ENCODE results near the gene PDCD2L.
A peak's percentile ranks its signal among the peaks of the same experiment; 100 is the strongest.
"Not testable (repeated sequence)": the region's sequence is repeated elsewhere in the genome, so short reads cannot be mapped to it uniquely, and the experiment has no call there.

PDCD2L gene

GRCh38 chr19:34404109-34404909 is at the start of gene PDCD2L:
TSS of gene PDCD2L (plus strand) at chr19:34404399. CDS start at chr19:34404431, 32 bp downstream.
- peak; percentile 88 for DNase-seq (ENCODE audit: low read depth)

- no peak for DNase-seq (ENCODE audit: low read depth)
These were observed 49.0 kb upstream of the PDCD2L start for GRCh38 chr19:34355201-34355600.

GRCh38 chr19:34356875-34357274 is 47.3 kb upstream of the PDCD2L start:
- DNase-seq (ENCODE audit: low read depth): no peak

GRCh38 chr19:34357431-34357830 is 46.8 kb upstream of the PDCD2L start:
- no peak for DNase-seq (ENCODE audit: low read depth)

GRCh38 chr19:34359140-34359953 is 44.9 kb upstream of the PDCD2L start:
- DNase-seq (ENCODE audit: low read depth): peak; percentile 82

GRCh38 chr19:34359954-34360315 is 44.3 kb upstream of the PDCD2L start:
- no peak for DNase-seq (ENCODE audit: low read depth)

- DNase-seq (ENCODE audit: low read depth): no peak
These were observed 43.8 kb upstream of the PDCD2L start for GRCh38 chr19:34360354-34360909.

GRCh38 chr19:34362679-34363069 is 41.5 kb upstream of the PDCD2L start:
- no peak for DNase-seq (ENCODE audit: low read depth)

- no peak for DNase-seq (ENCODE audit: low read depth)
These were observed 41.1 kb upstream of the PDCD2L start for GRCh38 chr19:34363094-34363493.

- DNase-seq (ENCODE audit: low read depth): no peak
These were observed 40.3 kb upstream of the PDCD2L start for GRCh38 chr19:34363930-34364329.

- DNase-seq (ENCODE audit: low read depth): no peak
These were observed 39.8 kb upstream of the PDCD2L start for GRCh38 chr19:34364462-34364829.

- DNase-seq (ENCODE audit: low read depth): peak; percentile 27
These were observed 39.3 kb upstream of the PDCD2L start, which contains the start of gene GPI for GRCh38 chr19:34364830-34365462. TSS of gene GPI (plus strand) at chr19:34365196. CDS start at chr19:34365267, 71 bp downstream.

GRCh38 chr19:34365463-34366401 is 38.5 kb upstream of the PDCD2L start:
- DNase-seq (ENCODE audit: low read depth): no peak

- DNase-seq (ENCODE audit: low read depth): no peak
These were observed 37.2 kb upstream of the PDCD2L start for GRCh38 chr19:34366738-34367623.

GRCh38 chr19:34367624-34367957 is 36.6 kb upstream of the PDCD2L start:
- DNase-seq (ENCODE audit: low read depth): no peak

- no peak for DNase-seq (ENCODE audit: low read depth)
These were observed 35.9 kb upstream of the PDCD2L start for GRCh38 chr19:34368338-34368737.

GRCh38 chr19:34369166-34369565 is 35.0 kb upstream of the PDCD2L start:
- not testable (repeated sequence) for DNase-seq (ENCODE audit: low read depth)

- no peak for DNase-seq (ENCODE audit: low read depth)
These were observed 34.1 kb upstream of the PDCD2L start for GRCh38 chr19:34370117-34370516.

GRCh38 chr19:34370983-34371382 is 33.2 kb upstream of the PDCD2L start:
- DNase-seq (ENCODE audit: low read depth): no peak

GRCh38 chr19:34373601-34374288 is 30.5 kb upstream of the PDCD2L start:
- no peak for DNase-seq (ENCODE audit: low read depth)

Data from stimulated activated CD8-positive, alpha-beta memory T cell treated with anti-CD3 and anti-CD28 coated beads, Interleukin-15, amount 100 ng/mL, for 1 hour (primary cell).